Measurements from ENCODE around the gene MTMR1.

MTMR1 gene

GRCh38 chrX:150765237-150765636, 72.0 kb downstream of the MTMR1 start:
- no peak for DNase-seq

GRCh38 chrX:150765782-150766350, 72.7 kb downstream of the MTMR1 start:
- no peak for DNase-seq

- no peak for DNase-seq
Measured at GRCh38 chrX:150766351-150767044, 73.3 kb downstream of the MTMR1 start.

- DNase-seq, result no peak
Measured at GRCh38 chrX:150767045-150767395, 73.8 kb downstream of the MTMR1 start.

- no peak for DNase-seq
Measured at GRCh38 chrX:150767475-150768131, 74.4 kb downstream of the MTMR1 start.

- no peak for DNase-seq
Measured at GRCh38 chrX:150768132-150768485, 74.9 kb downstream of the MTMR1 start.

GRCh38 chrX:150768580-150769190, 75.5 kb downstream of the MTMR1 start:
- DNase-seq, result no peak

- no peak for DNase-seq
Measured at GRCh38 chrX:150769408-150769807, 76.2 kb downstream of the MTMR1 start.

GRCh38 chrX:150770623-150771022, 77.4 kb downstream of the MTMR1 start:
- no peak for DNase-seq

- no peak for DNase-seq
Measured at GRCh38 chrX:150771116-150771515, 77.9 kb downstream of the MTMR1 start.

- no peak for DNase-seq
Measured at GRCh38 chrX:150772150-150772970, 79.2 kb downstream of the MTMR1 start.

GRCh38 chrX:150773117-150773516, 79.9 kb downstream of the MTMR1 start:
- DNase-seq, result no peak

- DNase-seq, result no peak
Measured at GRCh38 chrX:150773634-150774033, 80.4 kb downstream of the MTMR1 start.

GRCh38 chrX:150774798-150775568, 81.8 kb downstream of the MTMR1 start:
- DNase-seq, result no peak

- DNase-seq, result no peak
Measured at GRCh38 chrX:150775569-150776350, 82.6 kb downstream of the MTMR1 start.

- DNase-seq, result no peak
Measured at GRCh38 chrX:150777328-150777992, 84.3 kb downstream of the MTMR1 start.

GRCh38 chrX:150779385-150779784, 86.2 kb downstream of the MTMR1 start:
- no peak for DNase-seq

- no peak for DNase-seq
Measured at GRCh38 chrX:150781677-150782076, 88.5 kb downstream of the MTMR1 start.

- no peak for DNase-seq
Measured at GRCh38 chrX:150790021-150790420, 96.8 kb downstream of the MTMR1 start.

- DNase-seq, result no peak
Measured at GRCh38 chrX:150792949-150793527, 99.8 kb downstream of the MTMR1 start.

GRCh38 chrX:150805736-150806135, 112.5 kb downstream of the MTMR1 start:
- no peak for DNase-seq
